Fibroblast of skin of left biceps (primary cell): ENCODE data around the gene TEDC2.
"Not testable (repeated sequence)": the region's sequence is repeated elsewhere in the genome, so short reads cannot be mapped to it uniquely, and the experiment has no call there.

ENCODE experiments used
- DNase-seq, 2 experiments: peaks; one replicate each; pipeline ENCODE4 v3.0.0-alpha.2; 2013; ENCODE audit warnings: low read depth in 2 of 2

Gene TEDC2

GRCh38 chr16:2437032-2437790 lies 22.7 kb upstream of the TEDC2 start:
- DNase-seq, result no peak

- no peak for DNase-seq
Measured at GRCh38 chr16:2438121-2438520, 21.8 kb upstream of the TEDC2 start.

- DNase-seq, result no peak
Measured at GRCh38 chr16:2439598-2439997, 20.3 kb upstream of the TEDC2 start.

- not testable (repeated sequence) for DNase-seq
Measured at GRCh38 chr16:2441143-2441804, 18.6 kb upstream of the TEDC2 start.

- no peak for DNase-seq
Measured at GRCh38 chr16:2443555-2443954, 16.4 kb upstream of the TEDC2 start.

GRCh38 chr16:2447920-2448583 lies 11.9 kb upstream of the TEDC2 start:
- no peak for DNase-seq

GRCh38 chr16:2449118-2449517 lies 10.8 kb upstream of the TEDC2 start:
- DNase-seq, result no peak

- no peak for DNase-seq
Measured at GRCh38 chr16:2450535-2450934, 9.4 kb upstream of the TEDC2 start.

GRCh38 chr16:2450975-2451381 lies 8.9 kb upstream of the TEDC2 start:
- no peak for DNase-seq

- no peak for DNase-seq
Measured at GRCh38 chr16:2451851-2452320, 8.0 kb upstream of the TEDC2 start.

- no peak for DNase-seq
Measured at GRCh38 chr16:2452650-2453049, 7.3 kb upstream of the TEDC2 start.

- DNase-seq, result no peak
Measured at GRCh38 chr16:2455081-2455845, 4.6 kb upstream of the TEDC2 start.

- no peak for DNase-seq
Measured at GRCh38 chr16:2456551-2457153, 3.3 kb upstream of the TEDC2 start.

GRCh38 chr16:2457267-2457666 lies 2.6 kb upstream of the TEDC2 start:
- DNase-seq, result no peak

GRCh38 chr16:2457946-2458345 lies 2.0 kb upstream of the TEDC2 start:
- no peak for DNase-seq

GRCh38 chr16:2458887-2459646 lies 842 bp upstream of the TEDC2 start:
- no peak for DNase-seq

GRCh38 chr16:2460391-2460713 lies 443 bp downstream of the TEDC2 start:
- no peak for DNase-seq

- DNase-seq, result no peak
Measured at GRCh38 chr16:2460916-2461315, 1.0 kb downstream of the TEDC2 start.

GRCh38 chr16:2462031-2462866 lies 2.3 kb downstream of the TEDC2 start:
- DNase-seq, result no peak

- no peak for DNase-seq
Measured at GRCh38 chr16:2464333-2464732, 4.4 kb downstream of the TEDC2 start.
